ENCODE data around the gene PCSK9.

Gene PCSK9

DNA sequence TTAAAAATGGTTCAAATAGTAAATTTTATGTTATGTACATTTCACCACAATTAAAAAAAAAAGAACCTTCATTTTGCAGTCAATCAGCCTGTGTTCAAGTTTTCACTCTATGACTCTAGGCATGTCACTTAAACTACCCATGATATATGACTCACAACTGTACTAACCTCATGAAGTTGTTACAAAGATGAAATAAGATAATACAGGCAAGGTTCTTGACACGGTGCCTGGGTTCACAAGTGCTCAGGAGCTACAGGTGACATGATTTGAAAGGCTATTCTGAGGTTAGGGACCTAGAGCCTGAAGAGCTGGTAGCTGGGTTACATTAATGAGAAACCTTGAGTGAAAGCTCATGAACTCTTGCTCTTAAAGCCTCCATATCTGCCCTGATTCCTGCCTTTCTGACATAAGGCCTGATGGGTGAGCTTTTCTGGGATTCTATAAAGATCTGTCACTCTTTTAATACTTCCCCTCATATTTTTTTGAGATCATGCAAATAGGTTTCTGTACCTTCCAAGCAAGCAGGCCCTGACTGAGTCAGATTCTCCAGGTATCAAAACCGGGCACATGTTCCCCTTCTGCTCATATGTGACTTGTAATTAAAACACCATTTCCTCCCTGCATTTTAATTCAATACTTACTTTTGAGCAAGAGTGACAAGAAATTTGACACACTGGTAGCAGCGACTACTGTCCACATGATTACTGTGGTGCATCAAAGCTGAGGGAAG is 34.0 kb downstream of the PCSK9 start:
- TF ChIP-seq ZFX (IDR thresholded peaks at IDR 0.05): no peak
- TF ChIP-seq, protein P1, sequence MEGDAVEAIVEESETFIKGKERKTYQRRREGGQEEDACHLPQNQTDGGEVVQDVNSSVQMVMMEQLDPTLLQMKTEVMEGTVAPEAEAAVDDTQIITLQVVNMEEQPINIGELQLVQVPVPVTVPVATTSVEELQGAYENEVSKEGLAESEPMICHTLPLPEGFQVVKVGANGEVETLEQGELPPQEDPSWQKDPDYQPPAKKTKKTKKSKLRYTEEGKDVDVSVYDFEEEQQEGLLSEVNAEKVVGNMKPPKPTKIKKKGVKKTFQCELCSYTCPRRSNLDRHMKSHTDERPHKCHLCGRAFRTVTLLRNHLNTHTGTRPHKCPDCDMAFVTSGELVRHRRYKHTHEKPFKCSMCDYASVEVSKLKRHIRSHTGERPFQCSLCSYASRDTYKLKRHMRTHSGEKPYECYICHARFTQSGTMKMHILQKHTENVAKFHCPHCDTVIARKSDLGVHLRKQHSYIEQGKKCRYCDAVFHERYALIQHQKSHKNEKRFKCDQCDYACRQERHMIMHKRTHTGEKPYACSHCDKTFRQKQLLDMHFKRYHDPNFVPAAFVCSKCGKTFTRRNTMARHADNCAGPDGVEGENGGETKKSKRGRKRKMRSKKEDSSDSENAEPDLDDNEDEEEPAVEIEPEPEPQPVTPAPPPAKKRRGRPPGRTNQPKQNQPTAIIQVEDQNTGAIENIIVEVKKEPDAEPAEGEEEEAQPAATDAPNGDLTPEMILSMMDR (conservative IDR thresholded peaks at IDR 0.05): no peak
- H3K27ac ChIP-seq: no peak overlapping the region

DNA sequence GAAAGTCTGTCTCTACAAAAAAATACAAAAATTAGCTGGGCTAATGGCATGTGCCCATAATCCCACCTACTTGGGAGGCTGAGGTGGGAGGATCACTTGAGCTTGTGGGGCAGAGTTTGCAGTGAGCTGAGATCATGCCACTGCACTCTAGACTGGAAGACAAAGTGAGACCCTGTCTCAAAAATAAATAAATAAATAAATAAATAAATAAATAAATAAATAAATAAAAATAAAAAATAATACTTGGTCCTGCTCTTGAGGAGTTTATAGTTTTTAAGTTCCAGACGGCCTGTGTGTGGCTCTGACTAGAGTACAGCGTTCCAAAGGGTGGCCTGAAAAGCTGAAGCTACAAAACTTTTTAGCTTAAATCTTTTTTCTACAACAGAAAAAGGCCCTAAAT is 35.1 kb downstream of the PCSK9 start:
- H3K27ac ChIP-seq: no peak overlapping the region
- no peak for TF ChIP-seq ZFX (IDR thresholded peaks at IDR 0.05)
- TF ChIP-seq, protein P1 (conservative IDR thresholded peaks at IDR 0.05): no peak

DNA sequence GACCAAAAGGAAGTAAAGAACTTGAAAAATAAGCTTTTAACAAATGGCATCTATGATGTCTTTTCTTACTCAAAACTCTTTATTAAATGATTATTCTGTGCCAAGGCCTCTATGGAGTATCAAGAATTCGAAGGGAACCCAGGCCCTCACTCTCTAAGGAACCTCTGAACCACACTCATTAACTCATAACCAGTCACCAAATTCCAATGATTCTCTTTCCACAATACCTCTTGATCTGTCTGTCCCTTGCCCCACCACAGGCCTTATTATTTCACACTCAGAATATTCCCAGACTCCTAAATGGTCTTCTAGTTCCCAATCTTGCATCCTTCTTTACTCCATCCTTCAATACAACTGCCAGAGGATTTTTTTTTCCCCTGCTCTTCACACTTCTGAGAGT is 37.0 kb downstream of the PCSK9 start:
- TF ChIP-seq, protein P1 (conservative IDR thresholded peaks at IDR 0.05): no peak
- no peak for TF ChIP-seq ZFX (IDR thresholded peaks at IDR 0.05)
- no peak overlapping the region for H3K27ac ChIP-seq

GRCh38 chr1:55078470-55078869 is 39.1 kb downstream of the PCSK9 start:
- H3K27ac ChIP-seq: no peak overlapping the region
- TF ChIP-seq, protein P1 (conservative IDR thresholded peaks at IDR 0.05): no peak
- no peak for TF ChIP-seq ZFX (IDR thresholded peaks at IDR 0.05)

GRCh38 chr1:55079651-55080050 is 40.3 kb downstream of the PCSK9 start:
- TF ChIP-seq, protein P1 (conservative IDR thresholded peaks at IDR 0.05): no peak
- TF ChIP-seq ZFX (IDR thresholded peaks at IDR 0.05): no peak
- no peak overlapping the region for H3K27ac ChIP-seq

- H3K27ac ChIP-seq: no peak overlapping the region
- TF ChIP-seq ZFX (IDR thresholded peaks at IDR 0.05): no peak
- TF ChIP-seq, protein P1 (conservative IDR thresholded peaks at IDR 0.05): no peak
Observed at GRCh38 chr1:55081188-55081904, 42.0 kb downstream of the PCSK9 start.

DNA sequence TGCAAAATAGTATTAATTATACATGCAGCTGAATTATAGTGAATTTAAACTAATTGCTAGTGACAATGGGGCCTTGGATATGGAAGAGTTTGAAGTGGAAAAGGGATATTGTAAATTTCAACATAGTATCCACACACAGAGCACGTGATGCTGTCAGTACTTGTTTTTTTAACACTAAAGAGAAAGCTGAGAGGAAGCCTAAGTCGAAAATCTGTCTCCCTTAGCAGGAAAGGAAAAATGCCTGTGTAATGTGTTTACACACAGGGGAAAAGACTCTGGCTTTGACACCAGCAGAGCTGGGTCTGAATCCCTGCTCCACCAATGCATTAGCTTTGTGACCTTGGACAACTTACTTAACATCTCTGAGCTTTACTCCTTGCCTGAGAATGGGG is 42.6 kb downstream of the PCSK9 start:
- H3K27ac ChIP-seq: no peak overlapping the region

More for the DNA sequence above, 42.6 kb downstream of the PCSK9 start:
- TF ChIP-seq, protein P1 (conservative IDR thresholded peaks at IDR 0.05): no peak
- TF ChIP-seq ZFX (IDR thresholded peaks at IDR 0.05): no peak
